ENCODE results near the gene ZER1.

The ZER1 gene

DNA sequence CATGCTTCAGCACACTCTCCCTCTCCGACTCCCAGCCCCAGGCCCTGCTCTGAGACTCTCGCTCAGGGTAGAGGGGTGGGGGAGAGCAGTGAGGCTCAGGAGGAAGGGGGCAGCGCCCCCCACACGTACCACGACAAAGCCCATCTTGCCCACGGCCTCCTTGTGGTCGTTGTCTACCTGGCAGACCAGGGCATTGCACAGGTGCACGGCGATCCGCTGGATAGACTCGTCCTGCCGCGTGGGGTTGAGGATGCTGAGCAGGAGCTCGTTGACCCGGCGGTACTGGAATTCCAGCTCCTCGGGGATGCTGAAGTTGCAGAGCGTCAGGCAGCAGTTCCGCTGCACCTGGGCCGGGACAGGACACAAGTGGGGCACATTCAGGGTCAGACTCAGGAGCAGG lies 29.3 kb downstream of the ZER1 start:
- H3K4me3 ChIP-seq (ENCODE audit: low read length): no peak overlapping the region
- H3K4me1 ChIP-seq (ENCODE audit: control insufficient read depth, insufficient read depth, low read length): no peaks in the 10 kb centered on the region
- H3K36me3 ChIP-seq (ENCODE audit: control insufficient read depth, insufficient read depth, low read length): no peaks in the 10 kb centered on the region; the same call in 1 of the 2 replicates
- H3K27me3 ChIP-seq (ENCODE audit: control insufficient read depth, insufficient read depth, low read length): no peaks in the 10 kb centered on the region
- no peak overlapping the region for H3K27ac ChIP-seq (ENCODE audit: low read length)
- DNase-seq (ENCODE audit: low read depth, low spot score): no peak
- H3K9me3 ChIP-seq (ENCODE audit: control insufficient read depth, insufficient read depth, low read length): no peaks in the 10 kb centered on the region
- WGBS (ENCODE audit: insufficient coverage, insufficient read length): no CpG with 5 or more reads among the region's 20 CpGs

DNA sequence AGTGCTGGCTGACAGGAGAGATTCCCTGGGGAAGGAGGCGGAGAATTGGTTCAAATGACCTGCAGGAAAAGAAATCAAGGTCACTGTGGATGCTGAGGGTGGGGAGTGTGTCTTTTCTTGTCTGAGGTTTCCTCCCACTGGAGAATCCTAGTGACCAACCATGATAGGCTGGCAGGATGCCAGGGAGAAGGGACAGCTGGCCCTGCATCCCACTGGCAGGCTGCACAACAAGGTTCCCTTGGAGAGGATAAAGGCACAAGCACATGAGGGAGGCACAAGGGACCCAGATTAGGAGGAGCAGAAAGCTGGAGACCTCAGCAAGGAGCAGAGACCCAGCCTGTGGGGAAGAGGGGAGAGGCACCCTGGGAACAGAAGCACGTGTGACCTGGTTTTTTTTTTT lies 36.4 kb downstream of the ZER1 start:
- DNase-seq (ENCODE audit: low read depth, low spot score): no peak
- Histone ChIP-seq H3K36me3 (ENCODE audit: control insufficient read depth, insufficient read depth, low read length) (no peaks in the 10 kb centered on the region; the same call in 1 of the 2 replicates), H3K27me3 (ENCODE audit: control insufficient read depth, insufficient read depth, low read length) (no peaks in the 10 kb centered on the region), H3K4me1 (ENCODE audit: control insufficient read depth, insufficient read depth, low read length) (peaks cover 1% of the 10 kb centered on the region; the same call in 1 of the 2 replicates), H3K9me3 (ENCODE audit: control insufficient read depth, insufficient read depth, low read length) (no peaks in the 10 kb centered on the region), H3K4me3 (ENCODE audit: low read length) (no peak overlapping the region), H3K27ac (ENCODE audit: low read length) (no peak overlapping the region)
- no CpG with 5 or more reads among the region's 2 CpGs for WGBS (ENCODE audit: insufficient coverage, insufficient read length)

DNA sequence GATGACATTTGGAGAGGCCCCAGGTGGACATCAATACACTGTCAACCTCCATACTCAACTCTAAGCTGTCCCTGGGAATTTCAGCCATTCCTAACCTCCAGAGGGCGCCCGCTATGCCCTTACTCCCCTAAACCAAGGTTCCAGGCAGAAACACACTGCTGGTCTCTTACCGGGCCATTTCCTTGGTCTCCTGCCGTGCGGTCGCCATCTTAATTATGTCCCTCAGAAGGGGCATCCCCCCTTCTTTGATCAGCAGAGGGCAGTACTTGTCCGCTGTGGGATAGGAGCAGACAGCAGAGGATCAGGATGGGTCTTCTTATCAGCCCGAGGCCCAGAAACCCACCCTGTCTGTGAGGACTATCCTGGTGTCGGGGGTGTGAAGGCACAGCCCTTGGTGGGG lies 38.5 kb downstream of the ZER1 start:
- no peaks in the 10 kb centered on the region; the same call in 1 of the 2 replicates for H3K36me3 ChIP-seq (ENCODE audit: control insufficient read depth, insufficient read depth, low read length)
- H3K4me3 ChIP-seq (ENCODE audit: low read length): no peak overlapping the region
- no peak overlapping the region for H3K27ac ChIP-seq (ENCODE audit: low read length)
- peak; percentile 94 for DNase-seq (ENCODE audit: low read depth, low spot score)
- H3K27me3 ChIP-seq (ENCODE audit: control insufficient read depth, insufficient read depth, low read length): no peaks in the 10 kb centered on the region
- peaks cover 1% of the 10 kb centered on the region; the same call in 1 of the 2 replicates for H3K4me1 ChIP-seq (ENCODE audit: control insufficient read depth, insufficient read depth, low read length)
- WGBS (ENCODE audit: insufficient coverage, insufficient read length): no CpG with 5 or more reads among the region's 9 CpGs
- H3K9me3 ChIP-seq (ENCODE audit: control insufficient read depth, insufficient read depth, low read length): no peaks in the 10 kb centered on the region

DNA sequence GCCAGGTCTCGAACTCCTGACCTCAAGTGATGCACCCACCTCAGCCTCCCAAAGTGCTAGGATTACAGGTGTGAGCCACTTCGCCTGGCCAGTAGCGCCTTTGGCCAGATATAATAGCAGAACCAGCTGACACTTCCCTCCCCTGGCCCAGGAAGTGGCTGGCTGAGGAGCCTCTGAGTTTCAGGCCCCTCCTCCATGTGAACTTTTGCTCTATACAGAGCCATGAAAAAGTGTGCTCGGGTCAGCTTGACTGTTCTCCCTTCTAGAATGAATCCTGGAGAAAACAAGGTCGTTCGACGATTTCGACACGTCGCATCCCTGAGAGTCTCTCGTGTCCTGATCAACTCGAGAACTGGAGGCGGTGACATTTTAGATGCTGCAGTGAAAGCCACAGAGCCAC lies 39.2 kb downstream of the ZER1 start:
- no peaks in the 10 kb centered on the region; the same call in 1 of the 2 replicates for H3K36me3 ChIP-seq (ENCODE audit: control insufficient read depth, insufficient read depth, low read length)
- H3K4me1 ChIP-seq (ENCODE audit: control insufficient read depth, insufficient read depth, low read length): peaks cover 1% of the 10 kb centered on the region; the same call in 1 of the 2 replicates
- WGBS (ENCODE audit: insufficient coverage, insufficient read length): no CpG with 5 or more reads among the region's 13 CpGs
- no peaks in the 10 kb centered on the region for H3K9me3 ChIP-seq (ENCODE audit: control insufficient read depth, insufficient read depth, low read length)
- H3K27ac ChIP-seq (ENCODE audit: low read length): no peak overlapping the region
- no peak overlapping the region for H3K4me3 ChIP-seq (ENCODE audit: low read length)
- DNase-seq (ENCODE audit: low read depth, low spot score): no peak
- no peaks in the 10 kb centered on the region for H3K27me3 ChIP-seq (ENCODE audit: control insufficient read depth, insufficient read depth, low read length)

DNA sequence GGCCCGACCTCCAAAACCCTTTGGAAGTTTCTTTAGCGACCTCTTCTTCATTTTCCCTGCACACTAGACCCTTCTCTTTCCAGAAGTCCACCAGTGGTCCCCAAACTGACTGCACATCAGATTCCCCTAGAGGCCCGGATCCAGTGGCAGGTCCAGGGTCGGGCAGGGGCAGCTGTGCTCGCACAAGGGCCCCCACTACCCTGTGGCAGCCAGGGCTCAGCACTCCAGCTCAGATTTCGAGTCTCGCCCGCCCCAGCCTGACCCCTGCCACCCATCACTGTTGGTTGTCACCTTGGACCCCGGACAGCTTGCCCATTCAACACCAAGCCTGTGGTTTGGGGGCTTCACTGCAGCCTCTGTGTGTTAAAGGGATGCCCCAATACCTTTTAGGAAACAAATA lies 40.0 kb downstream of the ZER1 start:
- Histone ChIP-seq H3K27me3 (ENCODE audit: control insufficient read depth, insufficient read depth, low read length) (no peaks in the 10 kb centered on the region), H3K4me3 (ENCODE audit: low read length) (no peak overlapping the region), H3K36me3 (ENCODE audit: control insufficient read depth, insufficient read depth, low read length) (no peaks in the 10 kb centered on the region), H3K9me3 (ENCODE audit: control insufficient read depth, insufficient read depth, low read length) (no peaks in the 10 kb centered on the region), H3K4me1 (ENCODE audit: control insufficient read depth, insufficient read depth, low read length) (peaks cover 1% of the 10 kb centered on the region; the same call in 1 of the 2 replicates), H3K27ac (ENCODE audit: low read length) (no peak overlapping the region)
- WGBS (ENCODE audit: insufficient coverage, insufficient read length): no CpG with 5 or more reads among the region's 9 CpGs
- DNase-seq (ENCODE audit: low read depth, low spot score): no peak

DNA sequence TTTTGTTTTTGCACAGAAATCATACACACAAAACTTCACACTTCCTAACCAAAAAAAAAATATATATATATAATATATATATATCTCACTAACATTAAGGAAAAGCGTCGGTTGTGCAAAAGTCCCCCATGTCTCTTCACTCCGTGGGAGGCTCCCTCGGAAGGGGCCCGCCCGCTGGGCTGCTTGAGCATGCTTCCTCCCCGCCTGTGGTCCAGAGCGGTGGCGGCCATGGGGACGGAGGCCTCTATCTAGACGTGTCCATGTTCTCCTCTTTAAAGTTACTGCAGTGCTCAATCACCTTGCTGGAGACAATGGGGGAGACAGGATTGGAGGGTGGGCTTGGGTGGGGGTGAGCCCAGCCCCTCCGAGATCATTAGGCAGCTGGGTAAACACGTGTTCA lies 40.6 kb downstream of the ZER1 start:
- Histone ChIP-seq H3K4me3 (ENCODE audit: low read length) (no peak overlapping the region), H3K27me3 (ENCODE audit: control insufficient read depth, insufficient read depth, low read length) (no peaks in the 10 kb centered on the region), H3K27ac (ENCODE audit: low read length) (no peak overlapping the region), H3K4me1 (ENCODE audit: control insufficient read depth, insufficient read depth, low read length) (peaks cover 1% of the 10 kb centered on the region; the same call in 1 of the 2 replicates), H3K36me3 (ENCODE audit: control insufficient read depth, insufficient read depth, low read length) (no peaks in the 10 kb centered on the region), H3K9me3 (ENCODE audit: control insufficient read depth, insufficient read depth, low read length) (no peaks in the 10 kb centered on the region)
- no peak for DNase-seq (ENCODE audit: low read depth, low spot score)
- no CpG with 5 or more reads among the region's 13 CpGs for WGBS (ENCODE audit: insufficient coverage, insufficient read length)

DNA sequence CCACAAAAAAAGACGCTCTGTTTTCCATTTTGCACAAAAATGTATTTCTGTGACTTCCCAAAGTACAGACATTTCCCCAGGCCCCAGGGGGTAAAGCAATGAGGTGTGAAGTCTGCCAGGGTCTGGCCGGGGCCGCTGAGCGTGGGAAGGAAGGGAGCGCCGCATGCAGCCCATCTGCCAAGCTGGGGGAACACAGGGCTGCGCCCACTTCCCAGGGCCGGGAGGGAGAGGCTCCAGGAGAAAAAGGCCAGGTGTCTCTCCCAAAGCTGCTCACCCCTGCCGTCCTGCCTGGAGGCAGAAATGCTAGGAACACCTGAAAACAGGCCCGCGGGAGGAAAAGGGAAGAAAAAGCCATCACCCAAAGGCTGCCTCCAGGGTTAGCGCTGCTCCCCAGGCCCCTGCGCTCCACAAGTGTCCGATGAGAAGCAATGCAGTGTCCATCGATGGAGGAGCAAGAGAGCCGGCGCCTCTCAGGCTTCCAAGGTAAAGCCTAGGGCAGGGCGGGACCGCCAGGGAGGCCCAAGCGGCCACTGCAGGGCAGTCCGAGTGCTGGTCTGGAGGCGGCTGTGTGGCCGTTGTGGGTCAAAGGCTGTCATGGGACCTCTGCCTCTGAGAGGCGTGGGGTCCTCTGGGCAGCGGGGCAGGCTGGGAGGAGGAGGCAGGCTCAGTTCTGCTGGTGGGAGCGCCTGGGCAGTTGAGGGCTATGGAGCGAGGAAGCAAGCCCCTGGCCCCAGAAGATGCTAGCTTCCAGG lies 41.8 kb downstream of the ZER1 start:
- DNase-seq (ENCODE audit: low read depth, low spot score): no peak
- no peak overlapping the region for H3K27ac ChIP-seq (ENCODE audit: low read length)
- no peaks in the 10 kb centered on the region for H3K9me3 ChIP-seq (ENCODE audit: control insufficient read depth, insufficient read depth, low read length)

DNA sequence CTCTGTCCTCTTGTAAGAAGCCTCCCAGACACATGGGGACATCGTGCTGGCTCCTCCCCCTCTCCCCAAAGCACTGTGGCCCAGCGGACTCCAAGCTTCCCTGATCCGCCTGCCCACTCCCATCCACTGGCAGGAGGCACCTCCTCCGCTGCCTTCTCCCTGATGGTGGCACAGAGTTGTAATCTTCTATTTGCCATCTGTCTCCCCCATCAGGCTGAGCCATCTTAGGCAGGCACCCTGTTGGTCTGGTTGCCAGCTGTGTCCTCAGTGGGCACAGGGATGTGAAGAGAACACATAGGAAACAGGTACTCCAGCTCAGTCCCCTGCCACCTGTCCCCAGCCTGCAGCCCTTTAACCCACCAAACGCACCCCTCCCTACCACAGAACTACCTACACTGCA lies 42.4 kb downstream of the ZER1 start:
- Histone ChIP-seq H3K4me1 (ENCODE audit: control insufficient read depth, insufficient read depth, low read length) (peaks cover 1% of the 10 kb centered on the region; the same call in 1 of the 2 replicates), H3K9me3 (ENCODE audit: control insufficient read depth, insufficient read depth, low read length) (no peaks in the 10 kb centered on the region), H3K36me3 (ENCODE audit: control insufficient read depth, insufficient read depth, low read length) (no peaks in the 10 kb centered on the region), H3K27ac (ENCODE audit: low read length) (no peak overlapping the region), H3K27me3 (ENCODE audit: control insufficient read depth, insufficient read depth, low read length) (no peaks in the 10 kb centered on the region), H3K4me3 (ENCODE audit: low read length) (no peak overlapping the region)
- no CpG with 5 or more reads among the region's 5 CpGs for WGBS (ENCODE audit: insufficient coverage, insufficient read length)
- DNase-seq (ENCODE audit: low read depth, low spot score): no peak

More for the DNA sequence above, 41.8 kb downstream of the ZER1 start:
- peaks cover 1% of the 10 kb centered on the region; the same call in 1 of the 2 replicates for H3K4me1 ChIP-seq (ENCODE audit: control insufficient read depth, insufficient read depth, low read length)
- H3K27me3 ChIP-seq (ENCODE audit: control insufficient read depth, insufficient read depth, low read length): no peaks in the 10 kb centered on the region
- no peaks in the 10 kb centered on the region for H3K36me3 ChIP-seq (ENCODE audit: control insufficient read depth, insufficient read depth, low read length)
- H3K4me3 ChIP-seq (ENCODE audit: low read length): no peak overlapping the region; the same call in 1 of the 2 replicates
- no CpG with 5 or more reads among the region's 27 CpGs for WGBS (ENCODE audit: insufficient coverage, insufficient read length)

DNA sequence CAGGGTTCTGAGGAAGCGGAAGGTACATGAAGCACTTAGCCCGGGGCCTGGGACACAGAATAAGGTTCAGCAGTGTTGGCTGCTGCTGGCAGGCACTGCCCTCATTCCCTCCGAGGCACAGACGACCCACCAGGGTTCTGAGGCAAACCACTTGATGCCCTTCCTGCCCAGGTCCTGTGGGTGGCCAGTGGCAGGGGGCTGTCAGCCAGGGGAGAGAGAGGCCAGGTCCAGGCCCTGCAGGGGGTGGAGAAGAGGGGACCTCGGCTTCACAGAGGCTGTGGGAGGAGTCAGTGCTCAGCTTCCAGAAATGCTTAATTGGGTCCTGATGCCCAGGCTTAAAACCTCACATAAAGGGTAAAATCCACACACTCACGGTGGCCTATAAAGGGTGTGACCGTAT lies 43.4 kb downstream of the ZER1 start:
- H3K4me3 ChIP-seq (ENCODE audit: low read length): no peak overlapping the region
- H3K4me1 ChIP-seq (ENCODE audit: control insufficient read depth, insufficient read depth, low read length): no peaks in the 10 kb centered on the region
- no peaks in the 10 kb centered on the region for H3K36me3 ChIP-seq (ENCODE audit: control insufficient read depth, insufficient read depth, low read length)
- DNase-seq (ENCODE audit: low read depth, low spot score): no peak
- no peaks in the 10 kb centered on the region for H3K27me3 ChIP-seq (ENCODE audit: control insufficient read depth, insufficient read depth, low read length)
- H3K27ac ChIP-seq (ENCODE audit: low read length): no peak overlapping the region
- no peaks in the 10 kb centered on the region for H3K9me3 ChIP-seq (ENCODE audit: control insufficient read depth, insufficient read depth, low read length)
- no CpG with 5 or more reads among the region's 7 CpGs for WGBS (ENCODE audit: insufficient coverage, insufficient read length)

DNA sequence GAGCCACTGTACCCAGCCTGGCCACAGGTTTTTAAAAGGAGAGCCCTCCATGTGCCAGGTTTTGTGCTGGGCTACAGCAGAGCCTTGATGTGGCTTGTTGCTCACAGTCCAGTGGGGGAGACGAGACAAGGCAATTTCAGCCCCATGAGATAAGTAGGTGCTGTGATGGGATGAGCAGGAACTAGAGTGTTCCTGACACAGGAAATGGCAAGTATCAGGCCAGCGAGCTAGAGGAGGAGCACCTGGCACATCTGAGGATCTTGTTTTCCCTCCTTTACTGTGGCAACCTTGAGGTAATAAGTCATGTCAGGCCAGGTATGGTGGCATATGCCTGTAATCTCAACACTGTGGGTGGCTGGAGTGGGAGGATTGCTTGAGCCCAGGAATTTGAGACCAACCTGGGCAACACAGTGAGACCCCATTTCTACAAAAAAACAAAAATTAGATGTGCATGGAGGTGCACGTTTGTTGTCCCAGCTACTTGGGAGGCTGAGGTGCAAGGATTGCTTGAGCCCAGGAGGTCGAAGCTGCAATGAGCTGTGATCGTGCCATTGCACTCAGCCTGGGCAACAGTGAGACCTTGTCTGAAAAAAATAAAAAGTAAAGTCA lies 44.0 kb downstream of the ZER1 start:
- WGBS (ENCODE audit: insufficient coverage, insufficient read length): no CpG with 5 or more reads among the region's 5 CpGs
- no peaks in the 10 kb centered on the region for H3K4me1 ChIP-seq (ENCODE audit: control insufficient read depth, insufficient read depth, low read length)
- no peaks in the 10 kb centered on the region for H3K9me3 ChIP-seq (ENCODE audit: control insufficient read depth, insufficient read depth, low read length)
- no peaks in the 10 kb centered on the region for H3K36me3 ChIP-seq (ENCODE audit: control insufficient read depth, insufficient read depth, low read length)
- H3K27ac ChIP-seq (ENCODE audit: low read length): no peak overlapping the region
- no peak overlapping the region for H3K4me3 ChIP-seq (ENCODE audit: low read length)
- no peak for DNase-seq (ENCODE audit: low read depth, low spot score)
- no peaks in the 10 kb centered on the region for H3K27me3 ChIP-seq (ENCODE audit: control insufficient read depth, insufficient read depth, low read length)
